Measurements from ENCODE around the gene HMMR.
A peak's percentile ranks its signal among the peaks of the same experiment; 100 is the strongest.

Gene HMMR

GRCh38 chr5:163459819-163460561 lies 442 bp upstream of the HMMR start, which contains the start of gene NUDCD2:
TSS of gene NUDCD2 (minus strand) at chr5:163460102. CDS start at chr5:163460050, 52 bp downstream.
- FAIRE-seq, result peak; percentile 60

GRCh38 chr5:163463063-163463435 lies 2.6 kb downstream of the HMMR start:
- no peak for FAIRE-seq

GRCh38 chr5:163467682-163468081 lies 7.2 kb downstream of the HMMR start:
- no peak for FAIRE-seq

GRCh38 chr5:163473635-163474243 lies 13.3 kb downstream of the HMMR start:
- FAIRE-seq, result peak; percentile 90

- no peak for FAIRE-seq
These were observed 15.0 kb downstream of the HMMR start for GRCh38 chr5:163475411-163475810.

GRCh38 chr5:163478126-163478981 lies 17.9 kb downstream of the HMMR start:
- FAIRE-seq, result no peak

GRCh38 chr5:163478982-163479271 lies 18.5 kb downstream of the HMMR start:
- no peak for FAIRE-seq

GRCh38 chr5:163489055-163489744 lies 28.8 kb downstream of the HMMR start:
- no peak for FAIRE-seq

GRCh38 chr5:163489745-163490075 lies 29.3 kb downstream of the HMMR start:
- no peak for FAIRE-seq

GRCh38 chr5:163496286-163496685 lies 35.9 kb downstream of the HMMR start:
- no peak for FAIRE-seq

GRCh38 chr5:163497315-163497714 lies 36.9 kb downstream of the HMMR start:
- no peak for FAIRE-seq

- FAIRE-seq, result no peak
These were observed 38.5 kb downstream of the HMMR start for GRCh38 chr5:163498886-163499285.

- FAIRE-seq, result no peak
These were observed 42.1 kb downstream of the HMMR start for GRCh38 chr5:163502521-163502920.

- FAIRE-seq, result no peak
These were observed 43.0 kb downstream of the HMMR start for GRCh38 chr5:163503106-163504078.

- FAIRE-seq, result no peak
These were observed 43.9 kb downstream of the HMMR start for GRCh38 chr5:163504079-163504931.

- FAIRE-seq, result no peak
These were observed 44.6 kb downstream of the HMMR start for GRCh38 chr5:163505049-163505367.

- peak; percentile 93 for FAIRE-seq
These were observed 45.1 kb downstream of the HMMR start, which contains the start of gene MAT2B for GRCh38 chr5:163505368-163506094. TSS of gene MAT2B (plus strand) at chr5:163505619. CDS start at chr5:163505687, 68 bp downstream.

- FAIRE-seq, result no peak
These were observed 45.6 kb downstream of the HMMR start for GRCh38 chr5:163506095-163506457.

- no peak for FAIRE-seq
These were observed 46.3 kb downstream of the HMMR start for GRCh38 chr5:163506726-163507125.

GRCh38 chr5:163508753-163509152 lies 48.3 kb downstream of the HMMR start:
- FAIRE-seq, result no peak
